ENCODE results near the gene TMEM254. TPM values are rescaled to one million over a fixed set of nuclear protein-coding genes. Genes with fewer than 3 reads are reported as not detected.
"Not testable (repeated sequence)": the region's sequence is repeated elsewhere in the genome, so short reads cannot be mapped to it uniquely, and the experiment has no call there.

The TMEM254 gene
- total RNA-seq, 4 donors from 2014 or later: 7.4 to 31.5 (median 20.3) TPM

GRCh38 chr10:80064120-80064886 lies 14.2 kb upstream of the TMEM254 start:
- H3K27ac ChIP-seq: no peak overlapping the region
- H3K4me1 ChIP-seq: no peaks in the 10 kb centered on the region
- DNase-seq: no peak
- no peaks in the 10 kb centered on the region for H3K27me3 ChIP-seq
- no peaks in the 10 kb centered on the region for H3K36me3 ChIP-seq
- TF ChIP-seq CTCF (IDR thresholded peaks at IDR 0.05) (no peak), POLR2A (IDR thresholded peaks at IDR 0.05) (no peak)
- no peaks in the 10 kb centered on the region for H3K9me3 ChIP-seq
- no peak overlapping the region for H3K4me3 ChIP-seq

- no peaks in the 10 kb centered on the region for H3K27me3 ChIP-seq
- no peak overlapping the region for H3K4me3 ChIP-seq
- TF ChIP-seq CTCF (IDR thresholded peaks at IDR 0.05) (no peak), POLR2A (IDR thresholded peaks at IDR 0.05) (no peak)
- H3K27ac ChIP-seq: no peak overlapping the region
- H3K9me3 ChIP-seq: no peaks in the 10 kb centered on the region
- no peak for DNase-seq
- H3K4me1 ChIP-seq: no peaks in the 10 kb centered on the region
- no peaks in the 10 kb centered on the region for H3K36me3 ChIP-seq
Observed at GRCh38 chr10:80066809-80067208, 11.7 kb upstream of the TMEM254 start.

- H3K4me3 ChIP-seq, H3K27ac ChIP-seq, H3K4me1 ChIP-seq, DNase-seq, H3K27me3 ChIP-seq, H3K9me3 ChIP-seq, H3K36me3 ChIP-seq: not testable (repeated sequence)
Observed at GRCh38 chr10:80067821-80068220, 10.6 kb upstream of the TMEM254 start.

- no peaks in the 10 kb centered on the region for H3K9me3 ChIP-seq
Observed at GRCh38 chr10:80068270-80068669, 10.2 kb upstream of the TMEM254 start.

GRCh38 chr10:80070057-80070456 lies 8.4 kb upstream of the TMEM254 start:
- no peaks in the 10 kb centered on the region for H3K27me3 ChIP-seq
- no peaks in the 10 kb centered on the region for H3K9me3 ChIP-seq
- no peaks in the 10 kb centered on the region for H3K4me1 ChIP-seq
- no peaks in the 10 kb centered on the region for H3K36me3 ChIP-seq
- no peak overlapping the region for H3K27ac ChIP-seq
- TF ChIP-seq POLR2A (IDR thresholded peaks at IDR 0.05): no peak
- no peak for TF ChIP-seq CTCF (IDR thresholded peaks at IDR 0.05)
- no peak overlapping the region for H3K4me3 ChIP-seq
- DNase-seq: no peak

More at GRCh38 chr10:80068270-80068669, 10.2 kb upstream of the TMEM254 start:
- DNase-seq: no peak
- Histone ChIP-seq H3K36me3 (no peaks in the 10 kb centered on the region), H3K27me3 (no peaks in the 10 kb centered on the region), H3K4me1 (no peaks in the 10 kb centered on the region), H3K27ac (no peak overlapping the region), H3K4me3 (no peak overlapping the region)
- TF ChIP-seq CTCF (IDR thresholded peaks at IDR 0.05) (no peak), POLR2A (IDR thresholded peaks at IDR 0.05) (no peak)

- TF ChIP-seq POLR2A (IDR thresholded peaks at IDR 0.05) (no peak), CTCF (IDR thresholded peaks at IDR 0.05) (no peak)
- H3K9me3 ChIP-seq: no peaks in the 10 kb centered on the region
- H3K4me1 ChIP-seq: peaks cover 0 to 1% (median 0%) of the 10 kb centered on the region in 4 donors
- no peaks in the 10 kb centered on the region for H3K27me3 ChIP-seq
- no peaks in the 10 kb centered on the region for H3K36me3 ChIP-seq
- H3K27ac ChIP-seq: no peak overlapping the region
- H3K4me3 ChIP-seq: no peak overlapping the region
- DNase-seq: no peak
Observed at GRCh38 chr10:80072584-80072983, 5.9 kb upstream of the TMEM254 start.
